Measurements from ENCODE around the gene AGAP1. TPM values are rescaled to one million over a fixed set of nuclear protein-coding genes. Genes with fewer than 3 reads are reported as not detected.

AGAP1 gene
- total RNA-seq, 1 experiment from 2014 or later: 23.4 TPM

- 0 out of 2 replicates have a peak, but pooled peaks cover 4% of the 10 kb centered on the region for H3K36me3 ChIP-seq
- H3K27ac ChIP-seq: no peak overlapping the region
- H3K4me1 ChIP-seq (replicated peaks): peaks cover 20% of the 10 kb centered on the region
- H3K9me3 ChIP-seq (replicated peaks): no peaks in the 10 kb centered on the region
- H3K4me3 ChIP-seq: no peak overlapping the region
- no peak for DNase-seq (ENCODE audit: low read depth in 1 of 2, low spot score in 2 of 2)
- no peaks in the 10 kb centered on the region for H3K27me3 ChIP-seq (replicated peaks)
Observed at GRCh38 chr2:235506997-235507615, 13.3 kb downstream of the AGAP1 start.

GRCh38 chr2:235507928-235508327 is 14.1 kb downstream of the AGAP1 start:
- Histone ChIP-seq H3K36me3 (0 out of 2 replicates have a peak, but pooled peaks cover 4% of the 10 kb centered on the region), H3K4me3 (no peak overlapping the region), H3K9me3 (replicated peaks) (no peaks in the 10 kb centered on the region), H3K4me1 (replicated peaks) (peaks cover 20% of the 10 kb centered on the region), H3K27ac (no peak overlapping the region), H3K27me3 (replicated peaks) (no peaks in the 10 kb centered on the region)
- DNase-seq (ENCODE audit: low read depth in 1 of 2, low spot score in 2 of 2): no peak

- H3K4me1 ChIP-seq (replicated peaks): peaks cover 20% of the 10 kb centered on the region
- no peak for DNase-seq (ENCODE audit: low read depth in 1 of 2, low spot score in 2 of 2)
- H3K9me3 ChIP-seq (replicated peaks): no peaks in the 10 kb centered on the region
- no peak overlapping the region for H3K4me3 ChIP-seq
- 0 out of 2 replicates have a peak, but pooled peaks cover 4% of the 10 kb centered on the region for H3K36me3 ChIP-seq
- no peak overlapping the region for H3K27ac ChIP-seq
- H3K27me3 ChIP-seq (replicated peaks): no peaks in the 10 kb centered on the region
Observed at GRCh38 chr2:235508371-235509160, 14.7 kb downstream of the AGAP1 start.

GRCh38 chr2:235510318-235510717 is 16.5 kb downstream of the AGAP1 start:
- no peaks in the 10 kb centered on the region for H3K9me3 ChIP-seq (replicated peaks)
- no peaks in the 10 kb centered on the region for H3K27me3 ChIP-seq (replicated peaks)
- no peak overlapping the region for H3K27ac ChIP-seq
- H3K36me3 ChIP-seq: 0 out of 2 replicates have a peak, but pooled peaks cover 4% of the 10 kb centered on the region
- no peak overlapping the region for H3K4me3 ChIP-seq
- no peak for DNase-seq (ENCODE audit: low read depth in 1 of 2, low spot score in 2 of 2)
- H3K4me1 ChIP-seq (replicated peaks): peaks cover 12% of the 10 kb centered on the region

GRCh38 chr2:235511187-235511661 is 17.4 kb downstream of the AGAP1 start:
- Histone ChIP-seq H3K9me3 (replicated peaks) (no peaks in the 10 kb centered on the region), H3K27me3 (replicated peaks) (no peaks in the 10 kb centered on the region), H3K27ac (no peak overlapping the region), H3K4me3 (no peak overlapping the region), H3K36me3 (0 out of 2 replicates have a peak, but pooled peaks cover 4% of the 10 kb centered on the region), H3K4me1 (replicated peaks) (peaks cover 8% of the 10 kb centered on the region)
- peak in 1 of 2 experiments; percentile 40 for DNase-seq (ENCODE audit: low read depth in 1 of 2, low spot score in 2 of 2)

- Histone ChIP-seq H3K27ac (no peak overlapping the region), H3K9me3 (replicated peaks) (no peaks in the 10 kb centered on the region), H3K4me1 (replicated peaks) (peaks cover 8% of the 10 kb centered on the region), H3K4me3 (no peak overlapping the region), H3K27me3 (replicated peaks) (no peaks in the 10 kb centered on the region), H3K36me3 (0 out of 2 replicates have a peak, but pooled peaks cover 4% of the 10 kb centered on the region)
- no peak for DNase-seq (ENCODE audit: low read depth in 1 of 2, low spot score in 2 of 2)
Observed at GRCh38 chr2:235511751-235512698, 18.2 kb downstream of the AGAP1 start.

- Histone ChIP-seq H3K36me3 (0 out of 2 replicates have a peak, but pooled peaks cover 4% of the 10 kb centered on the region), H3K9me3 (replicated peaks) (no peaks in the 10 kb centered on the region), H3K4me1 (replicated peaks) (peaks cover 8% of the 10 kb centered on the region), H3K27me3 (replicated peaks) (no peaks in the 10 kb centered on the region), H3K27ac (no peak overlapping the region), H3K4me3 (no peak overlapping the region)
- no peak for DNase-seq (ENCODE audit: low read depth in 1 of 2, low spot score in 2 of 2)
Observed at GRCh38 chr2:235512699-235513053, 18.8 kb downstream of the AGAP1 start.

- Histone ChIP-seq H3K4me3 (no peak overlapping the region), H3K4me1 (replicated peaks) (peaks cover 8% of the 10 kb centered on the region), H3K36me3 (no peaks in the 10 kb centered on the region), H3K9me3 (replicated peaks) (no peaks in the 10 kb centered on the region), H3K27me3 (replicated peaks) (no peaks in the 10 kb centered on the region), H3K27ac (no peak overlapping the region)
- no peak for DNase-seq (ENCODE audit: low read depth in 1 of 2, low spot score in 2 of 2)
Observed at GRCh38 chr2:235513984-235514626, 20.3 kb downstream of the AGAP1 start.

- DNase-seq (ENCODE audit: low read depth in 1 of 2, low spot score in 2 of 2): no peak
- peaks cover 8% of the 10 kb centered on the region for H3K4me1 ChIP-seq (replicated peaks)
- H3K27ac ChIP-seq: no peak overlapping the region
- H3K4me3 ChIP-seq: no peak overlapping the region
- H3K27me3 ChIP-seq (replicated peaks): no peaks in the 10 kb centered on the region
- no peaks in the 10 kb centered on the region for H3K9me3 ChIP-seq (replicated peaks)
- no peaks in the 10 kb centered on the region for H3K36me3 ChIP-seq
Observed at GRCh38 chr2:235514627-235515363, 21.0 kb downstream of the AGAP1 start.

GRCh38 chr2:235515364-235515742 is 21.5 kb downstream of the AGAP1 start:
- Histone ChIP-seq H3K36me3 (no peaks in the 10 kb centered on the region), H3K9me3 (replicated peaks) (no peaks in the 10 kb centered on the region), H3K27me3 (replicated peaks) (no peaks in the 10 kb centered on the region), H3K27ac (no peak overlapping the region), H3K4me3 (no peak overlapping the region), H3K4me1 (replicated peaks) (peaks cover 8% of the 10 kb centered on the region)
- DNase-seq (ENCODE audit: low read depth in 1 of 2, low spot score in 2 of 2): no peak

- no peak for DNase-seq (ENCODE audit: low read depth in 1 of 2, low spot score in 2 of 2)
- Histone ChIP-seq H3K36me3 (no peaks in the 10 kb centered on the region), H3K27ac (no peak overlapping the region), H3K4me3 (no peak overlapping the region), H3K9me3 (replicated peaks) (no peaks in the 10 kb centered on the region), H3K27me3 (replicated peaks) (no peaks in the 10 kb centered on the region), H3K4me1 (replicated peaks) (peaks cover 8% of the 10 kb centered on the region)
Observed at GRCh38 chr2:235515821-235516220, 22.0 kb downstream of the AGAP1 start.

- Histone ChIP-seq H3K4me1 (replicated peaks) (peaks cover 5% of the 10 kb centered on the region), H3K9me3 (replicated peaks) (no peaks in the 10 kb centered on the region), H3K36me3 (no peaks in the 10 kb centered on the region), H3K27me3 (replicated peaks) (no peaks in the 10 kb centered on the region), H3K4me3 (no peak overlapping the region), H3K27ac (no peak overlapping the region)
- DNase-seq (ENCODE audit: low read depth in 1 of 2, low spot score in 2 of 2): no peak
Observed at GRCh38 chr2:235516257-235516656, 22.4 kb downstream of the AGAP1 start.
